ENCODE measurements around the gene HSD3B1.
"Not testable (repeated sequence)": the region's sequence is repeated elsewhere in the genome, so short reads cannot be mapped to it uniquely, and the experiment has no call there.

The HSD3B1 gene

GRCh38 chr1:119556423-119556822 is 49.4 kb downstream of the HSD3B1 start:
- no peak overlapping the region for H3K27ac ChIP-seq
- H3K4me3 ChIP-seq (ENCODE audit: low read depth, low read length): no peak overlapping the region
- H3K9me3 ChIP-seq (ENCODE audit: severe bottlenecking): no peaks in the 10 kb centered on the region
- H3K36me3 ChIP-seq: no peaks in the 10 kb centered on the region
- H3K27me3 ChIP-seq (ENCODE audit: insufficient read depth, low read depth, severe bottlenecking): peaks cover 4% of the 10 kb centered on the region
- no peak for TF ChIP-seq CTCF (IDR thresholded peaks at IDR 0.05; ENCODE audit: low read depth, low read length)
- no peak for DNase-seq

GRCh38 chr1:119560402-119560801 is 53.4 kb downstream of the HSD3B1 start:
- not testable (repeated sequence) for H3K9me3 ChIP-seq (ENCODE audit: severe bottlenecking); H3K27ac ChIP-seq; H3K27me3 ChIP-seq (ENCODE audit: insufficient read depth, low read depth, severe bottlenecking); H3K36me3 ChIP-seq; H3K4me3 ChIP-seq (ENCODE audit: low read depth, low read length); DNase-seq

DNA sequence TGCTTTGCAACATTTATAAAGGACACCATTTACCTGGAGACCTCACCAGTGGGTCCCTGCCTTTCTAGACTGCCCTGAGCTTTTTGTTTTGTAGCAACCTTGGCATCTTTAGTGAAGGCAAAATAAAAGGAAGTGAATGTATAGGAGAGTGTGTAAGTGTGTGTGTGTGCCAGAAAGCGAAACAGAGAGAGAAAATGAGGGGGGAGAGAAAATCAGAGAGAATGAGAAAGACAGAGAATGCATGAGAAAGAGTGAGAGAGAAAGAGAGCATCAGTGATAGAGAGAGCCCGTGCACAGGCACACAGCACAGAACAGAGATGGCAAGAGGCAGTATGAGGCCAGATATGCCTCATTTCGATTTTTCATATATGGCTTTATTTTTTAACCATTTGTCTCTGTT is 57.5 kb downstream of the HSD3B1 start:
- H3K36me3 ChIP-seq: no peaks in the 10 kb centered on the region
- no peak overlapping the region for H3K4me3 ChIP-seq (ENCODE audit: low read depth, low read length)
- H3K27me3 ChIP-seq (ENCODE audit: insufficient read depth, low read depth, severe bottlenecking): no peaks in the 10 kb centered on the region
- no peak overlapping the region for H3K27ac ChIP-seq
- DNase-seq: no peak
- no peak for TF ChIP-seq CTCF (IDR thresholded peaks at IDR 0.05; ENCODE audit: low read depth, low read length)
- no peaks in the 10 kb centered on the region for H3K9me3 ChIP-seq (ENCODE audit: severe bottlenecking)

All from WERI-Rb-1 (cell line).